Astrocyte (in vitro differentiated cells and primary cell): ENCODE data around the gene PYGB. TPM values are rescaled to one million over a fixed set of nuclear protein-coding genes. Genes with fewer than 3 reads are reported as not detected.

ENCODE experiments used
- DNase-seq: peaks from one replicate; pipeline ENCODE4 v3.0.0-alpha.2; 2010; ENCODE audit warnings: low read depth
- FAIRE-seq: peaks from 2 replicates; lab custom pipeline; 2011; peaks lifted over from hg19 to GRCh38; lab: Jason Lieb, UNC
- H2AFZ ChIP-seq: 2 replicates; pipeline ENCODE4 v1.6.0; 2012; ENCODE audit warnings: low read depth, low read length, inconsistent platforms
- H3K27ac ChIP-seq: 2 replicates; pipeline ENCODE4 v1.5.1; 2011; ENCODE audit warnings: low read depth, low read length, inconsistent platforms
- H3K27me3 ChIP-seq: 2 replicates; pipeline ENCODE4 v1.6.0; 2011; ENCODE audit warnings: low read length, inconsistent platforms; ENCODE audit not compliant: insufficient read depth
- H3K36me3 ChIP-seq: 2 replicates; pipeline ENCODE4 v1.5.1; 2011; ENCODE audit warnings: low read length, inconsistent platforms; ENCODE audit not compliant: insufficient read depth
- H3K4me1 ChIP-seq: 2 replicates; pipeline ENCODE4 v1.5.1; 2011; ENCODE audit warnings: low read length, inconsistent platforms; ENCODE audit not compliant: insufficient read depth
- H3K4me2 ChIP-seq: 2 replicates; pipeline ENCODE4 v1.6.0; 2012; ENCODE audit warnings: low read length, inconsistent platforms
- H3K4me3 ChIP-seq: 2 replicates; pipeline ENCODE4 v1.5.1; 2011; ENCODE audit warnings: low read depth, mild to moderate bottlenecking, low read length, inconsistent platforms; ENCODE audit not compliant: insufficient read depth
- H3K79me2 ChIP-seq: 2 replicates; pipeline ENCODE4 v1.6.0; 2012; ENCODE audit warnings: mild to moderate bottlenecking, low read length, inconsistent platforms; ENCODE audit not compliant: insufficient read depth
- H3K9ac ChIP-seq: 2 replicates; pipeline ENCODE4 v1.6.0; 2012; ENCODE audit warnings: mild to moderate bottlenecking, low read length, inconsistent platforms
- H3K9me3 ChIP-seq: 2 replicates; pipeline ENCODE4 v1.5.1; 2012; ENCODE audit warnings: low read depth, mild to moderate bottlenecking, low read length, inconsistent platforms; ENCODE audit not compliant: insufficient read depth
- H4K20me1 ChIP-seq: 2 replicates; pipeline ENCODE4 v1.6.0; 2012; ENCODE audit warnings: low read length, inconsistent platforms; ENCODE audit not compliant: insufficient read depth
- H3K27ac Mint-ChIP-seq: one replicate; pipeline ENCODE4 v1.8.0; 2021; ENCODE audit warnings: mild to moderate bottlenecking, mixed read lengths; ENCODE audit not compliant: unreplicated experiment
- H3K27me3 Mint-ChIP-seq: one replicate; pipeline ENCODE4 v1.8.0; 2021; ENCODE audit warnings: low read depth, mixed read lengths; ENCODE audit not compliant: unreplicated experiment
- H3K36me3 Mint-ChIP-seq: one replicate; pipeline ENCODE4 v1.8.0; 2021; ENCODE audit warnings: low read depth, mixed read lengths; ENCODE audit not compliant: unreplicated experiment
- H3K4me1 Mint-ChIP-seq: one replicate; pipeline ENCODE4 v1.8.0; 2021; ENCODE audit warnings: low read depth, mixed read lengths; ENCODE audit not compliant: unreplicated experiment
- H3K4me3 Mint-ChIP-seq: one replicate; pipeline ENCODE4 v1.8.0; 2021; ENCODE audit warnings: mild to moderate bottlenecking, moderate library complexity, mixed read lengths; ENCODE audit not compliant: unreplicated experiment
- H3K9me3 Mint-ChIP-seq: one replicate; pipeline ENCODE4 v1.8.0; 2021; ENCODE audit warnings: mild to moderate bottlenecking, mixed read lengths; ENCODE audit not compliant: unreplicated experiment
- EZH2 ChIP-seq: IDR thresholded peaks from 2 replicates; pipeline ENCODE4 v1.6.1; 2012; ENCODE audit warnings: mild to moderate bottlenecking, low read length, inconsistent platforms; ENCODE audit not compliant: insufficient read depth
- total RNA-seq: library from RNA; stranded (reverse); gene quantifications from 2 replicates; pipeline ENCODE4 v1.2.1, GENCODE V29; 2021
- TF ChIP-seq, protein P1 (sequence below): IDR thresholded peaks from 2 replicates; pipeline ENCODE4 v1.5.1; 2011; ENCODE audit warnings: low read depth, mild to moderate bottlenecking, inconsistent platforms, low read length, moderate library complexity; ENCODE audit not compliant: insufficient read depth

The PYGB gene
- total RNA-seq, 1 donor from 2014 or later, result 206 TPM

DNA sequence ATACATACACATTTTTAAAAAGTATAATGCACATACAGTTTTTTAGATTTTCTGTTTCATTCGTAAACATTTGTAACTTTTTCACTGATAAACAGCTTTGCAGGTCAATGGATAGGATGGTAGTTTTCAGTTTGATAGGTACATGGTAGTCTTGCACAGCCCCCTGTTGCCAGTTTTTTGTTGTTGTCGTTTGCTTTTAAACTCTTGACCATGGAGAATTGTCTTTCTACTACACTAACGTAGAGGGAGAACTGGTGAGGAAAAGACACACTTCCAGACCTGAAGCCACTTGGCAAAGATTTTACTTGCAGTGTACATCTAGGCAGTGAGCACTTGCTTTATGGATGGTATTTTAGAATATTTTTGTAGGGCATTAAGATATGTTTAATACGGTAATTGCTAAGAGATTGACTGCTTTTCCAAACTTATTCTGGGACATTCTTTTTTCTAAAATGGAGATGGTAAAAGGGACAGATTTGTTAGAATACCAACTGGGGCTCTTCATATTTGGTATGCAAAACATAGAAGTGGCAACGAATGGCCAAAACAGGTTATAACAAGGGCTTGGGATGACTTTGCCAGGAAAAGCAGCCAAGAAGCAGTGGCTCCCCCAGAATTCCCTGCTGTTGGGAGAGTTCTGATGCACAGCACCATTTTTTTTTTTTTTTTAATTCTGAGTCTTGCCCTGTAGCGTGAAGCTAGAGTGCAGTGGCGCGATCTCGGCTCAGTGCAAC lies 1.5 kb downstream of the PYGB start:
- peaks cover 54% of the 10 kb centered on the region for H3K4me1 Mint-ChIP-seq
- Histone ChIP-seq H3K9me3 (no peaks in the 10 kb centered on the region), H3K9ac (peak overlapping the region; percentile 82), H4K20me1 (peaks cover 54% of the 10 kb centered on the region), H3K4me1 (peaks cover 46% of the 10 kb centered on the region), H3K4me2 (peak overlapping the region; percentile 88), H3K27me3 (no peaks in the 10 kb centered on the region), H3K27ac (peak overlapping the region; percentile 85), H3K4me3 (peak overlapping the region; percentile 75), H3K79me2 (peaks cover 71% of the 10 kb centered on the region), H2AFZ (no peak overlapping the region), H3K36me3 (no peaks in the 10 kb centered on the region)
- FAIRE-seq, result no peak
- DNase-seq, result no peak
- TF ChIP-seq EZH2, result no peak
- TF ChIP-seq, protein P1, sequence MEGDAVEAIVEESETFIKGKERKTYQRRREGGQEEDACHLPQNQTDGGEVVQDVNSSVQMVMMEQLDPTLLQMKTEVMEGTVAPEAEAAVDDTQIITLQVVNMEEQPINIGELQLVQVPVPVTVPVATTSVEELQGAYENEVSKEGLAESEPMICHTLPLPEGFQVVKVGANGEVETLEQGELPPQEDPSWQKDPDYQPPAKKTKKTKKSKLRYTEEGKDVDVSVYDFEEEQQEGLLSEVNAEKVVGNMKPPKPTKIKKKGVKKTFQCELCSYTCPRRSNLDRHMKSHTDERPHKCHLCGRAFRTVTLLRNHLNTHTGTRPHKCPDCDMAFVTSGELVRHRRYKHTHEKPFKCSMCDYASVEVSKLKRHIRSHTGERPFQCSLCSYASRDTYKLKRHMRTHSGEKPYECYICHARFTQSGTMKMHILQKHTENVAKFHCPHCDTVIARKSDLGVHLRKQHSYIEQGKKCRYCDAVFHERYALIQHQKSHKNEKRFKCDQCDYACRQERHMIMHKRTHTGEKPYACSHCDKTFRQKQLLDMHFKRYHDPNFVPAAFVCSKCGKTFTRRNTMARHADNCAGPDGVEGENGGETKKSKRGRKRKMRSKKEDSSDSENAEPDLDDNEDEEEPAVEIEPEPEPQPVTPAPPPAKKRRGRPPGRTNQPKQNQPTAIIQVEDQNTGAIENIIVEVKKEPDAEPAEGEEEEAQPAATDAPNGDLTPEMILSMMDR, result no peak
- H3K36me3 Mint-ChIP-seq, result peaks cover 2% of the 10 kb centered on the region
- no peaks in the 10 kb centered on the region for H3K27me3 Mint-ChIP-seq
- H3K27ac Mint-ChIP-seq, result peak overlapping the region; percentile 79
- H3K9me3 Mint-ChIP-seq, result peaks cover 4% of the 10 kb centered on the region
- H3K4me3 Mint-ChIP-seq, result peak overlapping the region; percentile 96

- H3K9me3 Mint-ChIP-seq, result peaks cover 4% of the 10 kb centered on the region
Measured at GRCh38 chr20:25250508-25250907, 2.6 kb downstream of the PYGB start.

More at GRCh38 chr20:25250508-25250907, 2.6 kb downstream of the PYGB start:
- Histone ChIP-seq H3K79me2 (peaks cover 82% of the 10 kb centered on the region), H3K9me3 (no peaks in the 10 kb centered on the region), H3K36me3 (peaks cover 5% of the 10 kb centered on the region), H3K4me2 (peak overlapping the region; percentile 88), H2AFZ (no peak overlapping the region), H3K27ac (no peak overlapping the region), H3K4me3 (peak overlapping the region; percentile 75), H3K27me3 (no peaks in the 10 kb centered on the region), H3K9ac (peak overlapping the region; percentile 42), H4K20me1 (peaks cover 66% of the 10 kb centered on the region), H3K4me1 (peaks cover 46% of the 10 kb centered on the region)
- Mint-ChIP-seq H3K4me3 (peak overlapping the region; percentile 96), H3K27me3 (no peaks in the 10 kb centered on the region), H3K27ac (peak overlapping the region; percentile 10), H3K4me1 (peaks cover 52% of the 10 kb centered on the region), H3K36me3 (peaks cover 5% of the 10 kb centered on the region)
- FAIRE-seq (no peak), DNase-seq (no peak)
- TF ChIP-seq EZH2, result no peak
- TF ChIP-seq, protein P1, result no peak
